MM.1S (cell line): ENCODE measurements around the gene CAPN9.

Source experiments
- CTCF ChIP-seq: fragments of 300-600 bp; sonication (generic); IDR thresholded peaks from 2 replicates; pipeline ENCODE4 v1.5.1; 2016; ENCODE audit warnings: antibody characterized with exemption, low read length, mixed read lengths
- EZH2 ChIP-seq: fragments of 300-600 bp; sonication (generic); optimal IDR thresholded peaks from 2 replicates; pipeline ENCODE3; 2017; ENCODE audit warnings: low read depth, mild to moderate bottlenecking, antibody characterized with exemption, low read length, mixed read lengths

- TF ChIP-seq EZH2 (no peak), CTCF (no peak)
These were observed 59.4 kb downstream of the CAPN9 start for GRCh38 chr1:230806552-230806951.
